Heart left ventricle (tissue), 13 donors: ENCODE results near the gene SHISA9.

Source experiments
- CTCF ChIP-seq, 12 donors: fragments of 200-600 bp; sonication (generic) in 4 of 12; IDR thresholded peaks; one replicate each; pipeline versions ENCODE4 v1.5.0 to v1.8.0; 2018 to 2022; ENCODE audit warnings: antibody characterized with exemption in 12 of 12, mild to moderate bottlenecking in 5 of 12
- POLR2A ChIP-seq, 2 donors: fragments of 450-650 bp; IDR thresholded peaks; one replicate each; pipeline ENCODE4 v1.6.1; 2017; ENCODE audit warnings: antibody characterized with exemption in 2 of 2, mild to moderate bottlenecking in 2 of 2, moderate library complexity in 2 of 2
- donor health status: ischemic (EF 13 %, LVEDD 7.1; RV severe dilation, severe dysfunction).
- donor health status: DM: no; HTN: yes; CAD: no.
- donor health status: DM: no; HTN: no; CAD: no.
- donor health status: ischemic (EF 25% LVEDD 6.9; RV normal size, moderate dysfunction).
- donor health status: ischemic (EF 25% LVEDD 5.7; RV mildly dilated, moderate dysfunction).
- donor health status: ischemic (EF 35%, LVEDD 5.7; RV mildly dilated, moderate dysfunction).
- donor health status: nonischemic (EF 11% LVEDD 7.7; RV severe dilation, severe dysfunction).
- donor health status: DM: yes; HTN: yes; CAD: no.
- donor health status: PGD.
- donor health status: ischemic (EF 29% LVEDD 5.4; RV normal size, mild dysfunction).
- donor health status: nonischemic (EF 23%, LVEDD 6.1; RV moderate dilation, normal function).

GRCh38 chr16:13245713-13246377, 344.4 kb downstream of the SHISA9 start:
- TF ChIP-seq CTCF (IDR thresholded peaks at IDR 0.05): no peak
- no peak for TF ChIP-seq POLR2A (IDR thresholded peaks at IDR 0.05)
